Heart right ventricle (tissue), 16 donors: ENCODE results near the gene HARBI1. TPM values are rescaled to one million over a fixed set of nuclear protein-coding genes. Genes with fewer than 3 reads are reported as not detected.
A peak's percentile ranks its signal among the peaks of the same experiment; 100 is the strongest.

Experiments
- ATAC-seq, 8 donors: fragments of 200-7000 bp; cut with Tn5 transposase; one replicate each; pipeline ENCODE4 v1.9.1; 2020; ENCODE audit warnings: mild to moderate bottlenecking in 8 of 8, moderate library complexity in 8 of 8, moderate number of reproducible peaks in 1 of 8
- DNase-seq, 2 donors: peaks; one replicate each; pipeline ENCODE4 v3.0.0-alpha.2; 2020
- H3K27ac ChIP-seq, 10 donors: fragments of 200-600 bp; sonication (generic) in 2 of 10; one replicate each; pipeline versions ENCODE4 v1.5.0 to v1.8.0; 2020 to 2022; ENCODE audit warnings: mild to moderate bottlenecking in 3 of 10
- H3K27me3 ChIP-seq, 7 donors: fragments of 200-600 bp; one replicate each; pipeline ENCODE4 v1.8.0; 2021 to 2022; ENCODE audit warnings: mild to moderate bottlenecking in 2 of 7
- H3K36me3 ChIP-seq, 9 donors: fragments of 200-600 bp; sonication (generic) in 1 of 9; one replicate each; pipeline versions ENCODE4 v1.5.0 to v1.8.0; 2020 to 2022; ENCODE audit warnings: mild to moderate bottlenecking in 2 of 9
- H3K4me1 ChIP-seq, 9 donors: fragments of 200-600 bp; sonication (generic) in 1 of 9; one replicate each; pipeline versions ENCODE4 v1.5.0 to v1.8.0; 2020 to 2022; ENCODE audit warnings: mild to moderate bottlenecking in 4 of 9
- H3K4me3 ChIP-seq, 10 donors: fragments of 200-600 bp; sonication (generic) in 2 of 10; one replicate each; pipeline versions ENCODE4 v1.5.0 to v1.8.0; 2020 to 2022; ENCODE audit warnings: mild to moderate bottlenecking in 7 of 10, moderate library complexity in 2 of 10
- H3K9me3 ChIP-seq, 11 donors: fragments of 200-600 bp in 10 of 11; sonication (generic) in 2 of 11; one replicate each; pipeline versions ENCODE4 v1.5.0 to v1.8.0; 2013 to 2022; ENCODE audit warnings: mild to moderate bottlenecking in 2 of 11, control low read depth in 1 of 11, moderate library complexity in 1 of 11
- CTCF ChIP-seq, 9 donors: fragments of 200-600 bp; sonication (generic) in 2 of 9; IDR thresholded peaks; one replicate each; pipeline versions ENCODE4 v1.5.0 to v1.8.0; 2021 to 2022; ENCODE audit warnings: antibody characterized with exemption in 9 of 9, mild to moderate bottlenecking in 5 of 9, moderate library complexity in 1 of 9
- WGBS, 2 donors: extraction: QIAGEN DNeasy Blood & Tissue Kit; methylation state at CpG; one replicate each; pipeline ENCODE4 v1.1.7; 2013; ENCODE audit warnings: inconsistent platforms in 1 of 2; 5-methylcytosine and 5-hydroxymethylcytosine counted together
- intact Hi-C, 10 donors: fragments of 100-400 bp; cut with DNase I; formaldehyde crosslinking; loops; one replicate each; pipeline versions ENCODE4 v1.11.1 to v1.14.2; 2022
- polyA plus RNA-seq, 2 donors: library from polyadenylated mRNA; stranded (reverse); fragments of 200-250 nt; gene quantifications; one replicate each; pipeline ENCODE4 v1.2.3, GENCODE V29; 2013
- total RNA-seq, 10 donors: library from RNA; stranded (reverse); fragmentation: NEBNext Ultra II Directional in 3 of 10; extraction: Animal tissue kit (Norgen Biotek cat#: 25700) in 3 of 10; gene quantifications; one replicate each; pipeline versions ENCODE4 v1.2.1 to v1.2.4, GENCODE V29; 2021 to 2023
- donor health status: Arrhythmogenic right ventricular cardiomyopathy.
- donor health status: ischemic (EF 13 %, LVEDD 7.1; RV severe dilation, severe dysfunction).
- donor health status: healthy with polysubstance abuse.
- donor health status: DM: no; HTN: yes; CAD: no.
- donor health status: DM: no; HTN: no; CAD: no.
- donor health status: ischemic (EF 25% LVEDD 6.9; RV normal size, moderate dysfunction).
- donor health status: ischemic (EF 25% LVEDD 5.7; RV mildly dilated, moderate dysfunction).
- donor health status: healthy.
- donor health status: DM: yes; HTN: yes; CAD: no.
- donor health status: Ischemic cardiomyopathy.
- donor health status: ischemic (EF 35%, LVEDD 5.7; RV mildly dilated, moderate dysfunction).
- donor health status: nonischemic (EF 11% LVEDD 7.7; RV severe dilation, severe dysfunction).
- donor health status: DM: yes; HTN: yes; CAD: no.
- donor health status: PGD.
- donor health status: ischemic (EF 29% LVEDD 5.4; RV normal size, mild dysfunction).
- donor health status: nonischemic (EF 23%, LVEDD 6.1; RV moderate dilation, normal function).

The HARBI1 gene
- total and polyA plus RNA-seq, 12 donors = 1.7 to 4.4 (median 3.0) TPM

GRCh38 chr11:46617972-46618314, 916 bp upstream of the HARBI1 start:
- ATAC-seq = no peak
- Histone ChIP-seq H3K27ac (peak overlapping the region; percentile 77 to 98 (median 94)), H3K9me3 (no peaks in the 10 kb centered on the region), H3K27me3 (no peaks in the 10 kb centered on the region), H3K36me3 (peaks cover 0 to 37% (median 3%) of the 10 kb centered on the region in 9 donors), H3K4me3 (peak overlapping the region; percentile 74 to 100 (median 98)), H3K4me1 (peaks cover 0 to 57% (median 39%) of the 10 kb centered on the region in 9 donors)
- no peak for TF ChIP-seq CTCF (IDR thresholded peaks at IDR 0.05)
- no peak for DNase-seq
- WGBS, 2 donors = 1 to 4% methylated on average over 9 of the region's 9 CpGs
- intact Hi-C loops = loop anchor here in 4 of 10 donors (1.0 to 10.0 kb wide), 5 partner anchors 49 to 233 kb away; partner anchors contain the start of genes MDK (in 3 of the 4), ARHGAP1 (in 2 of the 4) and CHRM4 (in 1 of the 4)

GRCh38 chr11:46616551-46617133, 385 bp downstream of the HARBI1 start:
- Histone ChIP-seq H3K9me3 (no peaks in the 10 kb centered on the region), H3K4me3 (peak overlapping the region; percentile 74 to 100 (median 98)), H3K36me3 (peaks cover 0 to 24% (median 0%) of the 10 kb centered on the region in 9 donors), H3K27me3 (no peaks in the 10 kb centered on the region), H3K4me1 (peaks cover 2 to 68% (median 42%) of the 10 kb centered on the region in 9 donors), H3K27ac (peak overlapping the region; percentile 77 to 98 (median 94))
- 2 to 3% methylated on average over 15 of the region's 15 CpGs for WGBS, 2 donors
- intact Hi-C loops = loop anchor here in 4 of 10 donors (1.0 to 10.0 kb wide), 5 partner anchors 51 to 232 kb away; partner anchors contain the start of genes MDK (in 3 of the 4), ARHGAP1 (in 2 of the 4) and CHRM4 (in 1 of the 4)
- ATAC-seq = peak in 1 of 8 donors; percentile 35
- TF ChIP-seq CTCF (IDR thresholded peaks at IDR 0.05) = no peak
- DNase-seq = no peak

- H3K9me3 ChIP-seq = no peaks in the 10 kb centered on the region
- intact Hi-C loops = loop anchor here in 4 of 10 donors (5.0 to 10.0 kb wide), 4 partner anchors 52 to 231 kb away; partner anchors contain the start of genes MDK (in 3 of the 4) and CHRM4 (in 1 of the 4)
- DNase-seq = no peak
- WGBS, 2 donors = 94 to 96% methylated on average over 7 of the region's 7 CpGs
- H3K36me3 ChIP-seq = peaks cover 0 to 15% (median 0%) of the 10 kb centered on the region in 9 donors
- H3K27me3 ChIP-seq = no peaks in the 10 kb centered on the region
- no peak for TF ChIP-seq CTCF (IDR thresholded peaks at IDR 0.05)
- H3K4me1 ChIP-seq = peaks cover 2 to 76% (median 46%) of the 10 kb centered on the region in 9 donors
- H3K4me3 ChIP-seq = peak overlapping the region in 1 of 10 donors; percentile 100
- ATAC-seq = no peak
- H3K27ac ChIP-seq = no peak overlapping the region
Measured at GRCh38 chr11:46615756-46616155, 1.3 kb downstream of the HARBI1 start.

- intact Hi-C loops = loop anchor here in 5 of 10 donors (5.0 to 10.0 kb wide), 4 partner anchors 82 to 228 kb away; partner anchors contain the start of genes MDK (in 3 of the 5) and CHRM4 (in 1 of the 5)
- no peak for ATAC-seq
- no peak for TF ChIP-seq CTCF (IDR thresholded peaks at IDR 0.05)
Measured at GRCh38 chr11:46612326-46612725, 4.7 kb downstream of the HARBI1 start.

More at GRCh38 chr11:46612326-46612725, 4.7 kb downstream of the HARBI1 start:
- Histone ChIP-seq H3K27ac (peak overlapping the region in 1 of 10 donors; percentile 25), H3K36me3 (peaks cover 0 to 6% (median 0%) of the 10 kb centered on the region in 9 donors), H3K4me1 (peaks cover 2 to 49% (median 24%) of the 10 kb centered on the region in 9 donors), H3K27me3 (no peaks in the 10 kb centered on the region), H3K9me3 (no peaks in the 10 kb centered on the region), H3K4me3 (no peak overlapping the region)
- no peak for DNase-seq
- 81 to 83% methylated on average over 2 of the region's 2 CpGs for WGBS, 2 donors
